NCI-H524 treated with DMSO at 0.1 percent for 48 hours (cell line): ENCODE results near the gene GLMN.
A peak's percentile ranks its signal among the peaks of the same experiment; 100 is the strongest.

Source experiments
- DNase-seq: peaks from one replicate; lab custom pipeline; 2025; lab: John Stamatoyannopoulos, UW

Gene GLMN, protein sequence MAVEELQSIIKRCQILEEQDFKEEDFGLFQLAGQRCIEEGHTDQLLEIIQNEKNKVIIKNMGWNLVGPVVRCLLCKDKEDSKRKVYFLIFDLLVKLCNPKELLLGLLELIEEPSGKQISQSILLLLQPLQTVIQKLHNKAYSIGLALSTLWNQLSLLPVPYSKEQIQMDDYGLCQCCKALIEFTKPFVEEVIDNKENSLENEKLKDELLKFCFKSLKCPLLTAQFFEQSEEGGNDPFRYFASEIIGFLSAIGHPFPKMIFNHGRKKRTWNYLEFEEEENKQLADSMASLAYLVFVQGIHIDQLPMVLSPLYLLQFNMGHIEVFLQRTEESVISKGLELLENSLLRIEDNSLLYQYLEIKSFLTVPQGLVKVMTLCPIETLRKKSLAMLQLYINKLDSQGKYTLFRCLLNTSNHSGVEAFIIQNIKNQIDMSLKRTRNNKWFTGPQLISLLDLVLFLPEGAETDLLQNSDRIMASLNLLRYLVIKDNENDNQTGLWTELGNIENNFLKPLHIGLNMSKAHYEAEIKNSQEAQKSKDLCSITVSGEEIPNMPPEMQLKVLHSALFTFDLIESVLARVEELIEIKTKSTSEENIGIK

GRCh38 chr1:92298573-92299476, at the start of gene GLMN, which contains the start of gene RPAP2:
TSS of gene GLMN (minus strand) at chr1:92298987. CDS start at chr1:92297999, 988 bp downstream.
TSS of gene RPAP2 (plus strand) at chr1:92299059. CDS start at chr1:92299074, 15 bp downstream.
- DNase-seq, result peak; percentile 32

- DNase-seq, result no peak
Observed at GRCh38 chr1:92346866-92347640, 48.3 kb upstream of the GLMN start.

DNA sequence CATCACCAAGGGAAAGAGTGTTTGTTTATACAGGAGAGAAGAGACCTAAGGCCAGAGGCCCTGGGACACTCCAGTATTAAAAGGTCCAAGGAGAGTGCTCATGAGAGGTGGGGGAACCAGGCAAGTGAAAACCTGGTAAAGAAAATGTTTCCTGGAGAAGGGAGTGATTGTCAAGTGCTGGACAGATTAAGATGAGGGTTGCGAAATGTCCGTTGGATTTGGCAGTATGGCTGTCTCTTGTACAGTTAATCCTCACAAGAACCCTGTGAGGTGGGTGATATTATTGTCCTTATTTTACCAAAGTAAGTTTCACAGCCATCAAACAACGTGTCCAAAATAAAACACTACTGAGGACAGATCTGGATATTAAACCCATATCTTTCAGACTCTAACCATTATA, 44.3 kb upstream of the GLMN start:
- no peak for DNase-seq

DNA sequence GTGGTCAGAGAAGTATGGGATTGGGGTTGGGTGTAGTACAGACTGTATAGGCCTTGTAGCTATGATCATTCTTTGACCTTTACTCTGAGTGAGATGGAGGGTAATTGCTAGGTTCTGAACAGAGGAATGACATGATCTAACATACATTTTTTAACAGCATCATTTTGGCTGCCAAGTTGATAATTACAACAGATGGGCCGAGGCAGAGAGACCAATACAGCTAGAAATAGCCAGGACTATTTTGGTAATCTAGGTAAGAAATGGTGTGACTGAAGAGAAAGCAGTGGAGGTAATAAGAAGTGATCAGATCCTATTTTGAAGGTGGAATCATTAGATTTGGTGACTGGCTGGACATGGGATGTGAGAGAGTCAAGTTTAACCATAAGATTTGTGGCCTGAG, 43.6 kb upstream of the GLMN start:
- DNase-seq, result no peak

DNA sequence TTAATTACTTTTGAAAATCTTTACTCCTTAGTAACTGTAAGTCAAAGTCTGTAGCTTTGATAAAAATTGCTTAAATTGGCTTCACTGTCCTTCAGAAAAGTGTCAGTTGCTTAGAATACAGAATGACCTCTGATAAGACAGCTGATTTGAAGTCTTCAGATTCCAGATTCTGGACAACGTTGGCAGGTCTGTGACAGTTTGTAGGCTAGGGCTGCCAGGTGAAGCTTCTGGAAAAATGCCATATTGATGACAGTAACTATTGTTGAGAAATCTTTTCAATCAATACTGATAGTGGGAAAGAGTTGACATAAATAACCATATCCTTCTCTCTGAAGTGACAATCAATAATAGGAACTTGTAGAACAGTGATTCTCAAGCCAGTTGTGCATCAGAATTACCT, 41.4 kb upstream of the GLMN start:
- DNase-seq, result no peak

GRCh38 chr1:92333668-92334067, 34.9 kb upstream of the GLMN start:
- no peak for DNase-seq

GRCh38 chr1:92329347-92330129, 30.8 kb upstream of the GLMN start:
- no peak for DNase-seq

- no peak for DNase-seq
Observed at GRCh38 chr1:92327794-92328193, 29.0 kb upstream of the GLMN start.

DNA sequence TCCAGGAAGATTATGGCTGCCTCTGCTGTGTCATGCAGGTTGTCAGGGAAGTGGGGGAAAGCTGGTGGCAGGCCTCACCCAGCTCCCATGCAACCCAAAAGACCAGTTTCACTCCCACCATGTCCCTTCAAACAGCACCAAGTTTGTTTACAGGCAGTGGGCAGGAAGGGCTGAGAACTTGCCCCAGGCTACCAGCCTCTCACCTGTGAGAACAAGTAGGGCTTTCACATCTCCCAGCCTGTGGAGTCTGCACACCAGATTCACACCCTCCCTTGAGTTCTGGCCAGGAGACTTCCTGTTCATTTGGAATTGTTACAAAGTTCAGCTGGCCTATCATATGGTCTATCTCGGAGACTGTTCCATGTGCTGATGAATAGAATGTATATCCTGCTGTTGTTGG, 27.9 kb upstream of the GLMN start:
- no peak for DNase-seq

GRCh38 chr1:92324784-92325183, 26.0 kb upstream of the GLMN start:
- no peak for DNase-seq

DNA sequence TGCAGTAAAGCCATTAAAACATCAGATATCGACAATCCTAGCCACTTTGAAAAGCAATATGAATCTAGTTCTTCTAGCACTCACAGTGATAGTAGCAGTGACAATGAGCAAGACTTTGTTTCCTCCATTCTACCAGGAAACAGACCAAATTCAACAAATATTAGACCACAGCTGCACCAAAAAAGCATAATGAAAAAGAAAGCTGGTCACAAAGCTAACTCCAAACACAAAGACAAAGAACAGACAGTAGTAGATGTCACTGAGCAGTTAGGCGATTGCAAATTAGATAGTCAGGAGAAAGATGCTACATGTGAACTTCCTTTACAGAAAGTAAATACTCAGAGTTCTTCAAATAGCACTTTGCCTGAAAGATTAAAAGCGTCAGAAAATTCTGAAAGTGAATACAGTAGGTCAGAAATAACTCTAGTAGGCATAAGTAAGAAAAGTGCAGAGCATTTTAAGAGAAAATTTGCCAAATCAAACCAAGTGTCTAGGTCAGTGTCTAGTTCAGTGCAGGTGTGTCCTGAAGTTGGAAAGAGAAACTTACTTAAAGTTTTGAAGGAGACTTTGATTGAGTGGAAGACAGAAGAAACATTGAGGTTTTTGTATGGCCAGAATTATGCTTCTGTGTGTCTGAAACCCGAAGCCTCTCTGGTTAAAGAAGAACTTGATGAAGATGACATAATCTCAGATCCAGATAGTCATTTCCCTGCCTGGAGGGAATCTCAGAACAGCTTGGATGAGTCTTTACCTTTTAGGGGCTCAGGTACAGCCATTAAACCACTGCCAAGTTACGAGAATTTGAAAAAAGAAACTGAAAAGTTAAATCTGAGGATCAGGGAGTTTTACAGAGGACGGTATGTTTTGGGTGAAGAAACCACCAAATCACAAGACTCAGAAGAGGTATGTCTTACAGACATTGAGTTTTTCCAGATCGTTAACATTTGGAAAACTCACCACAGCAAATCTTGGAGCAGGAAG, 25.0 kb upstream of the GLMN start:
- DNase-seq, result no peak

- DNase-seq, result no peak
Observed at GRCh38 chr1:92317836-92318493, 19.2 kb upstream of the GLMN start.

DNA sequence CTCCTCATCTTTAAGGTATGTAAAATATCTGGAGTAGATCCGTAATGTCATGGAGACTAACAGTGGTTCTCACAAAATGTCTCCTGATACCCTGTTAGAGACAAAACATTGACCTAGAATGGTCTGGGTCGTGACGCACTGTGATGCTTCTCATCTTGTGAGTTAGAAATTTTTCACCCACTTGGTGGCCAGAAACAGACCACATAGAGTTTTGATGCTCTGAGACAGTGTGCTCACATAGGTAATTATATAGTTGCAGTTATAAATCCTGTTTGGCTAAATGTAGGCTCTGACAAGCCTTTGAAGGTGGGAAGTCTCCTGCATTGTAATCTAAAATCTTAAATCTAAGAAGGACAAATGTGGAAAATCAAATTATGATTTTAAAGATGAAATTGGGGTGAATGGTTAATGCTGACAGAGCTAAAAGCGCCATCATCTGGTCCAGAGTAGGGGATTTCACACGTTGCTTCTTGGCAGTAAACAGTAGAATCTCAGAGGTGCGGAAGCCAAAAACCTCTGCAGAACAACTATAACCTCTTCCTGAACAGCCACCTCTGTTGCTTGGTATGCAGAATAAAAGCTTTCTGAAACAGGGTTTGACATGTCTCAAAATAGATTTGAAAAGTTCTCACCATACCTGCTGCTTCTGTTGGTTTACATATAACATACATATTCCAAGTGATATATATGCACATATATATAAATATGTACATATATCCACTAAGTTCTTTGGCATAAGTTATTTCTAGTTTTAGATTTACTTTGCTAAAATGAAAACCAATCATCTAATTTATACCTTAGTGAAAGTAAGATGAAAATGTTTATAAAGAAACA, 17.2 kb upstream of the GLMN start:
- DNase-seq, result no peak

DNA sequence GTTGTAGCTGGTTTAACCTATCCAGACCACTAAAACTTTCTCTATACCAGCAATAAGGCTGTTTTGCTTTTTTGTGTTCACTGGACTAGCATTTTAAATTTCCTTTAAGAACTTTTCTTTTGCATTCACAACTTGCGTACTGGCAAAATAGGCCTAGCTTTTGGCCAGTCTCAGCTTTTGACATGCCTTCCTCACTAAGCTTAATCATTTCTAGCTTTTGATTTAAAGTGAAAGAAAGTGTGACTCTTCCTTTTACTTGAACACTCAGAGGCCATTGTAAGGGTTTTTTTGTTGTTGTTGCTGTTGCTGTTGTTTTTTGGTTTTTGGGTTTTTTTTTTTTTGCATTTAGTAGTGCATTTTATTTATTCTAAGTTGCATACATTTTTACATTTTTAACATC, 15.2 kb upstream of the GLMN start:
- DNase-seq, result no peak

GRCh38 chr1:92310185-92310597, 11.4 kb upstream of the GLMN start:
- DNase-seq, result no peak

DNA sequence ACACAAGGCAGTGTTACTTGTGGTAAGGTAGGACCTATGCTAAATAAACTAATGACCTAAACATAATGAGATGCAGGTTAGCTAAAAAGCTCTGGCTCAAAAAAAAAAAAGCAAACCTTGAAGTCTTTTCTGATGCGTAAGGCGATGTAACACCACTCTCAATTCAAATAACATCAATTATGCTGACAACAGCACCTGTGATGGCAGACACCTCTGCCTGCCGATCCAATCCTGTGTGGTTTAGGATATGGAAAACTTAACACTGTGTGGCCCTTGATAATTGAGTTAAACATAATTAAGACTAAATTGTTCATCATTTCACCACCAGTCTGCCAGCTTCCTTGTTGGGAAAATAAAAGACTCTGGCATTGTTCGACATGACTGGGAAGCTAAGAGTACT, 9.2 kb upstream of the GLMN start:
- no peak for DNase-seq

DNA sequence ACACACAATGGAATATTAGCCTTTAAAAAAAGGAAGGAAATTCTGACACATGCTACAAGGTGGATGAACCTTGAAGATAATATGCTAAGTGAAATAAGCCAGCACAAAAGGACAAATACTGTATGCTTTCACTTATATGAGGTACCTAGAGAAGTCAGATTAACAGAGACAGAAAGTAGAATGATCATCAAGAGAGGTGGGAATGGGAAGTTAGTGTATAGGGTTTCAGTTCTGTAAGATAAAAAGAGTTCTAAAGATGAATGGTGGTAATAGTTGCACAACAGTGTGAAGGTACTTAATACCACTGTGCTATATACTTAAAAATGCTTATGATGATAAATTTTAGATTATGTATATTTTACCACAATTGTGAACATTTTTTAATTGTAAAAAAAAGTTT, 7.2 kb upstream of the GLMN start:
- DNase-seq, result no peak

GRCh38 chr1:92301021-92301420, 2.2 kb upstream of the GLMN start:
- no peak for DNase-seq
